Lower leg skin (tissue), 4 donors: ENCODE measurements around the gene CHD8. TPM values are rescaled to one million over a fixed set of nuclear protein-coding genes. Genes with fewer than 3 reads are reported as not detected.
A peak's percentile ranks its signal among the peaks of the same experiment; 100 is the strongest.

Source experiments
- DNase-seq, 2 donors: peaks; one replicate each; pipeline ENCODE4 v3.0.0-alpha.2; 2019; ENCODE audit warnings: low spot score in 2 of 2
- H3K4me3 ChIP-seq: fragments of 200-600 bp; sonication (generic); 2 replicates; pipeline ENCODE4 v1.5.1; 2017; ENCODE audit warnings: mild to moderate bottlenecking, low read depth; ENCODE audit not compliant: poor library complexity, severe bottlenecking
- POLR2A ChIP-seq, 2 donors: fragments of 450-650 bp; IDR thresholded peaks; one replicate each; pipeline ENCODE4 v1.6.1; 2016 to 2017; ENCODE audit warnings: antibody characterized with exemption in 2 of 2, mild to moderate bottlenecking in 1 of 2, moderate library complexity in 1 of 2
- WGBS, 2 donors: methylation state at CpG; one replicate each; pipeline ENCODE4 v1.1.5; 2018; 5-methylcytosine and 5-hydroxymethylcytosine counted together
- intact Hi-C: fragments of 100-400 bp; cut with DNase I; formaldehyde crosslinking; loops from one replicate; pipeline ENCODE4 v1.15.0; 2023; ENCODE audit warnings: low total_unique reads
- total RNA-seq, 4 donors: library from RNA; depleted of rRNA; stranded (reverse); fragments of >200 nt; gene quantifications; one replicate each; pipeline ENCODE4 v1.1.0, GENCODE V29; 2016
- TF ChIP-seq, protein P1 (sequence below), 3 donors: fragments of 450-650 bp; IDR thresholded peaks; one replicate each; pipeline ENCODE4 v1.5.1; 2016; ENCODE audit warnings: antibody characterized with exemption in 3 of 3, mild to moderate bottlenecking in 3 of 3, moderate library complexity in 2 of 3

Gene CHD8
- total RNA-seq, 4 donors from 2014 or later, result 78.4 to 98.6 (median 97.0) TPM

DNA sequence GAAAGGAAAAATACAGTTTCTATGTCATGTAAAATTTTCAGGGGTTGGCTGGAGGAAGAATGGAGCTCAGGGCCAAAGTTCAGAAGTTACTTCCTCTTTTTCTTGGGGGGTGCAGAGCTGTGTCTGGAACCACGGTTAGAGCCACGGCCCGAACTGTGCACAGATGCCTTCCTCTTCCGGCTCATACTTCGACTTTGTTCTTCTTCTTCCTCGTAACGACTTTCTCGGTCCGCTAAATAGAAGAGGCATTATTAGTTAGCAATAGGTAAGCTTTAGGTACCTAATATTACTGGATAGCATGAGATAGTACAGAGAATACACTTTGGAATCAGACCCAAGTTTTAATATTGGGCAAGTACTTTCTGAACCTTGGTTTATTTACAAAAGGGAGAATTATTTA is 103.3 kb downstream of the CHD8 start:
- DNase-seq, result peak in 1 of 2 donors; percentile 15
- H3K4me3 ChIP-seq, result no peak overlapping the region
- WGBS, 2 donors, result 86 to 90% methylated on average over 9 of the region's 9 CpGs
- intact Hi-C loops, result no loop called here
- TF ChIP-seq POLR2A (IDR thresholded peaks at IDR 0.05), result no peak
- TF ChIP-seq, protein P1, sequence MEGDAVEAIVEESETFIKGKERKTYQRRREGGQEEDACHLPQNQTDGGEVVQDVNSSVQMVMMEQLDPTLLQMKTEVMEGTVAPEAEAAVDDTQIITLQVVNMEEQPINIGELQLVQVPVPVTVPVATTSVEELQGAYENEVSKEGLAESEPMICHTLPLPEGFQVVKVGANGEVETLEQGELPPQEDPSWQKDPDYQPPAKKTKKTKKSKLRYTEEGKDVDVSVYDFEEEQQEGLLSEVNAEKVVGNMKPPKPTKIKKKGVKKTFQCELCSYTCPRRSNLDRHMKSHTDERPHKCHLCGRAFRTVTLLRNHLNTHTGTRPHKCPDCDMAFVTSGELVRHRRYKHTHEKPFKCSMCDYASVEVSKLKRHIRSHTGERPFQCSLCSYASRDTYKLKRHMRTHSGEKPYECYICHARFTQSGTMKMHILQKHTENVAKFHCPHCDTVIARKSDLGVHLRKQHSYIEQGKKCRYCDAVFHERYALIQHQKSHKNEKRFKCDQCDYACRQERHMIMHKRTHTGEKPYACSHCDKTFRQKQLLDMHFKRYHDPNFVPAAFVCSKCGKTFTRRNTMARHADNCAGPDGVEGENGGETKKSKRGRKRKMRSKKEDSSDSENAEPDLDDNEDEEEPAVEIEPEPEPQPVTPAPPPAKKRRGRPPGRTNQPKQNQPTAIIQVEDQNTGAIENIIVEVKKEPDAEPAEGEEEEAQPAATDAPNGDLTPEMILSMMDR (IDR thresholded peaks at IDR 0.05), result no peak

GRCh38 chr14:21350539-21350938 is 105.4 kb downstream of the CHD8 start:
- intact Hi-C loops, result no loop called here
- whole genome bisulfite sequencing, 2 donors, result 43 to 70% methylated on average over 2 to 3 of the region's 3 CpGs
- no peak for TF ChIP-seq POLR2A (IDR thresholded peaks at IDR 0.05)
- TF ChIP-seq, protein P1 (IDR thresholded peaks at IDR 0.05), result no peak
- H3K4me3 ChIP-seq, result no peak overlapping the region
- no peak for DNase-seq

- intact Hi-C loops, result no loop called here
- DNase-seq, result no peak
- TF ChIP-seq, protein P1 (IDR thresholded peaks at IDR 0.05), result no peak
- TF ChIP-seq POLR2A (IDR thresholded peaks at IDR 0.05), result no peak
- WGBS, 2 donors, result 52 to 55% methylated on average over 2 of the region's 2 CpGs
- no peak overlapping the region for H3K4me3 ChIP-seq
Observed at GRCh38 chr14:21347201-21347600, 108.7 kb downstream of the CHD8 start.

DNA sequence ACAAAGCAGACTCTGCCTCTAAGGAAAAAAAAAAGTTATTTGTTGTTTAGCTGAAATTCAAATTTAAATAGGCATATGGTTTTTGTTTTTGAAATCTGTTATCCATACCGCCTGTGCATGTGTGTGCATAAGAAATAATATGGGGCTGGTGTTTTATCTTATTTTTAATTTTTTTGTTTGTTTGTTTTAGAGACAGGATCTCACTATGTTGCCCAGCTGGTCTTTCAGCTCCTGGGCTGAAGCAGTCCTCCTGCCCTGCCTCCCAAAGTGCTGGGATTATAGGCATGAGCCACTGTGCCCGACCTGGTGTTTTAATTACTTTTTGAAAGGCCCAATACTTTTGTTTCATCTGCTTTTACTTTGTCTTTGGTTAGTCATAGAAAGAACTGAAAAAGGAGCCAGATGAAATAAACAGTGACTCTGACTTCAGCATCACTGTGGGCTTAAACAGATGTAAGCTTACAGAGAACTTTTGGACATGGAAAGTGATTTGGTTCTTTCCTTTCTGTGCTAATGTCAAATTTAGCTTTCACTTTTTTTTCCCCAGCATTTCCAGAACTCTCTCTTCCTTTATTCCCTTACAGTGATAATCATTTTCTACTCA is 109.3 kb downstream of the CHD8 start:
- 54 to 64% methylated on average over 2 of the region's 2 CpGs for WGBS, 2 donors
- DNase-seq, result no peak
- no peak for TF ChIP-seq POLR2A (IDR thresholded peaks at IDR 0.05)
- TF ChIP-seq, protein P1 (IDR thresholded peaks at IDR 0.05), result no peak
- intact Hi-C loops, result no loop called here
- H3K4me3 ChIP-seq, result no peak overlapping the region

DNA sequence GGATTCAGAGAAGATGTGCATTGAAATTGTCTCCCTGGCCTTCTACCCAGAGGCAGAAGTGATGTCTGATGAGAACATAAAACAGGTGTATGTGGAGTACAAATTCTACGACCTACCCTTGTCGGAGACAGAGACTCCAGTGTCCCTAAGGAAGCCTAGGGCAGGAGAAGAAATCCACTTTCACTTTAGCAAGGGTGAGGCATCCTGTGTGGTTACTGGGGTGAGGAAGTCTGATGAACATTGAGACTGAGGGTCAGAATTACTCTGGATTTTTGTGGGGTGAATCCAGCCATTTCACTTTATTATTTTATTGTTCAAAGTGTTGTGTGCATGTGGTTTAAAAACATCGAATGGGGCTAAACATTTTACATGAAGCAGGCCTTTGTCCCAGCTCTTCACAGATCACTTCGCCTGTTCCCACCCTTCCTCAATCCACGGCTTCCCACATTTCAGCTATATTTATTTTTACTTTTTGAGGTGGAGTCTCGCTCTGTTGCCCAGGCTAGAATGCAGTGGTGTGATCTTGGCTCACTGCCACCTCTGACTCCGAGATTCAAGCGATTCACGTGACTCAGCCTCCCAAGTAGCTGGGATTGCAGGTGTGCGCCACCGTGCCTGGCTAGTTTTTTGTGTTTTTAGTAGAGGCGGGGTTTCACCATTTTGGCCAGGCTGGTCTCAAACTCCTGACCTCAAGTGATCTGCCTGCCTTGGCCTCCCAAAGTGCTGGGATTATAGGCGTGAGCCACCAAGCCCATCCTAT is 112.7 kb downstream of the CHD8 start:
- WGBS, 2 donors, result 80 to 83% methylated on average over 13 of the region's 13 CpGs
- no peak for TF ChIP-seq POLR2A (IDR thresholded peaks at IDR 0.05)
- TF ChIP-seq, protein P1 (IDR thresholded peaks at IDR 0.05), result no peak
- intact Hi-C loops, result no loop called here
- no peak overlapping the region for H3K4me3 ChIP-seq
- DNase-seq, result no peak

Other genes starting within 250 kb of the CHD8 start
- gene HNRNPC, start 186.7 kb downstream of the CHD8 start, total RNA-seq, result 100 to 1,000 TPM; 312 to 425 (median 376) TPM
- 1 to 10 TPM in 1 of 4 donors, under 1 TPM in 1, not detected in 2; 0.21 to 2.6 TPM for gene RPGRIP1, start 176.0 kb downstream of the CHD8 start, total RNA-seq
- gene SUPT16H, start 72.1 kb downstream of the CHD8 start, total RNA-seq, result 10 to 100 TPM; 35.7 to 50.3 (median 45.8) TPM
- gene RAB2B, start 20.8 kb upstream of the CHD8 start, total RNA-seq, result 10 to 100 TPM; 11.3 to 19.9 (median 15.4) TPM
- gene TOX4, start 21.1 kb upstream of the CHD8 start, total RNA-seq, result 10 to 100 TPM; 69.8 to 94.9 (median 75.7) TPM
- 10 to 100 TPM; 33.4 to 60.0 (median 39.8) TPM for gene METTL3, start 55.2 kb upstream of the CHD8 start, total RNA-seq
- gene SALL2, start 70.2 kb upstream of the CHD8 start, total RNA-seq, result 1 to 10 TPM; 2.2 to 4.8 (median 4.4) TPM
- gene OR10G3, start 124.0 kb upstream of the CHD8 start, total RNA-seq, result not detected
- not detected for gene OR10G2, start 178.8 kb upstream of the CHD8 start, total RNA-seq
- gene OR4E2, start 197.7 kb upstream of the CHD8 start, total RNA-seq, result not detected
- gene OR4E1, start 217.7 kb upstream of the CHD8 start, total RNA-seq, result not detected